ENCODE data around the gene STK4. TPM values are rescaled to one million over a fixed set of nuclear protein-coding genes. Genes with fewer than 3 reads are reported as not detected.
"Not testable (repeated sequence)": the region's sequence is repeated elsewhere in the genome, so short reads cannot be mapped to it uniquely, and the experiment has no call there.

STK4 gene
- total RNA-seq, 2 donors from 2014 or later: 157 to 264 TPM

DNA sequence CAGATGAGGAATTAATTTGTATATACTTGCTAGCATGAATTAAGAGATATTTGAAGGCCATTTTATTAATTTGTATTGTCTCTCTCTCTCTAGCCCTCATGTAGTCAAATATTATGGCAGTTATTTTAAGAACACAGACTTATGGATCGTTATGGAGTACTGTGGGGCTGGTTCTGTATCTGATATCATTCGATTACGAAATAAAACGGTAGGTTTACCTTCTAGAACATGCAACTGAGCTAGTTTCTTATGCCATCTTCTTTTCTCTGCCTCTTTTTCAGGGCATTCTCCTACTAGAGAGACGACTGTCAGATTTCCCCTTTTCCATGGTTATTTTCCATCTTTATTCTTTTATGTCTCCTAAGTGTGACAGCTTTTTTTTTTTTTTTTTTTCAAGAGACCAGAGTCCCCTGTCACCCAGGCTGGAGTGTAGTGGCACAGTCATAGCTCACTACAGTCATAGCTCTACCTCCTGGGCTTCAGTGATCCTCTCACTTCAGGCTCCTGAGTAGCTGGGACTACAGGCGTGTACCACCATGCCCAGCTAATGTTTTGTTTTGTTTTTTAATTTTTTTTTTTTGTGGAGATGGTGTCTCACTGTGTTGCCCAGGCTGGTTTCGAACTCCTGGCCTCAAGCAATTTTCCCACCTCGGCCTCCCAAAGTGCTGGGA lies 15.6 kb downstream of the STK4 start:
- Mint-ChIP-seq H3K4me3 (no peak overlapping the region), H3K27me3 (no peaks in the 10 kb centered on the region), H3K27ac (peak overlapping the region; percentile 94 to 97), H3K4me1 (ENCODE audit: low read depth in 2 of 2) (peaks cover 49 to 63% of the 10 kb centered on the region in 2 donors), H3K9me3 (no peaks in the 10 kb centered on the region), H3K36me3 (peaks cover 52% of the 10 kb centered on the region)
- DNase-seq (ENCODE audit: low spot score) (no peak), ATAC-seq (peak in 1 of 2 donors; percentile 63)

DNA sequence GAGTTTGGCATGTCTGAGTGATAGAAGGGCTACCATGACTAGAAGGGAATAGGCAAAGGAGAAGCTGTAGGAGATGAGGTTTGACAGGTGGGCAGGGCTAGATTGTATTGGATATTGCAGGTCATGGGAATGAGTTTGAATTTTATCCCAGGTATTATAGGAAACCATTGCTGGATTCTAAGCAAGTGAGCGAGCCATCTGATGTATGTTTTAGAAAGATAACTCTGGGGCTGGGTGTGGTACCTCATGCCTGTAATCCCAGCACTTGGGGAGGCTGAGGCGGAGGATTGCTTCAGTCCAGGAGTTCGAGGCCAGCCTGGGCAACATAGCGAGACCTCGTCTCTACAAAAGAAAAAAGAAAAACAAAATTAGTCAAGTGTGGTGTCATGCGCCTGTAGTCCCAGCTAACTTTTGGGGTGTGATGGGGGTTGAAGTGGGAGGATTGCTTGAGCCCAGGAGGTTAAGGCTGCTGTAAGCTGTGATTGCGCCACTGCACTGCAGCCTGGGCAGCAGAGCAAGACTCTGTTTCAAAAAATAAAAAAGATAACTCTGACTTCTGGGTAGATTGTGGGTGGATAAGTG lies 16.9 kb downstream of the STK4 start:
- H3K4me3 Mint-ChIP-seq: peak overlapping the region; percentile 4

DNA sequence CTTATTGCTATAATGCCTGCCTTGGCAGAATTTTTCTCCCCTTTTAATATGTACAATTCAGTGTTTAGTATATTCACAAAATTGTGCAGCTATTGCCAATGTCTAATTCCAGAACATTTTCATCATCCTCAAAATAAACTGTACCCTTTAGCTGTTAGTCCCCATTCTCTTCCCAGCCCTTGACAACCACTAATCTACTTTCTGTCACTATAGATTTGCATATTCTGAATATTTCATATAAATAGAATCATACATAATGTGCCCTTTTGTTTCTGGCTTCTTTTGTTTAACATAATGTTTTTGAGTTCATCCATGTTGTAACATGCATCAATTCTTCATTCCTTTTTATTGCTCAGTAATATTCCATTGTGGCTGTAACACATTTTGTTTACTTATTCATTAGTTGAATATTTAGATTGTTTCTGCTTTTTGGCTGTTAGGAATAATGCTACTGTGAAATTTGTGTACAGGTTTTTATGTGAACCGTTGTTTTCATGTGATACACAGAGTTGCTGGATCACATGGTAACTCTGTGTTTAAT lies 22.4 kb downstream of the STK4 start:
- Mint-ChIP-seq H3K4me1 (ENCODE audit: low read depth in 2 of 2) (peaks cover 41 to 55% of the 10 kb centered on the region in 2 donors), H3K27ac (peak overlapping the region; percentile 98 to 99), H3K27me3 (no peaks in the 10 kb centered on the region), H3K4me3 (no peak overlapping the region), H3K9me3 (no peaks in the 10 kb centered on the region), H3K36me3 (peaks cover 29% of the 10 kb centered on the region)
- no peak for ATAC-seq
- DNase-seq (ENCODE audit: low spot score): no peak

More for the DNA sequence above, 16.9 kb downstream of the STK4 start:
- Mint-ChIP-seq H3K36me3 (peaks cover 42% of the 10 kb centered on the region), H3K4me1 (ENCODE audit: low read depth in 2 of 2) (peaks cover 41 to 53% of the 10 kb centered on the region in 2 donors), H3K27me3 (no peaks in the 10 kb centered on the region), H3K9me3 (no peaks in the 10 kb centered on the region), H3K27ac (peak overlapping the region; percentile 53 to 97)
- DNase-seq (ENCODE audit: low spot score): no peak
- ATAC-seq: no peak

DNA sequence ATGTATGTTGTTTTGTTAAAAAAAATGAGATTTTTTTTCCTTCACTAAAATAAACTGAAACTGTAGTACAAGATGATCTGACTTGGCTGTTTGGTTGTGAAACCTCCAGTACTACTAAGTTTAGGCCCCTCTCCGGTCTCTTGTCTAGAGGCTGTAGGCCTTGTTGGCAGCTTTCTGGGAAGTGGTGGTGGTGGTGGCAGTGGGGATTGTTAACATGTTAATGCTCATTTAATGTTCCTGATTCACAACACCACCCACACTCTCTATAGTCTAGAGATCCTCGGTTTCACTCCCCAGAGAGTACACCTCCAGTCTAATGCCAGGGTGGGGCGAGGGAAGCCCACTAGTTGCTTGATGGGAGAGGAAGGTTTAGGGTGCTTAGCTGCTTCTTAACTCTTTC lies 24.1 kb downstream of the STK4 start:
- H3K27me3 Mint-ChIP-seq: no peaks in the 10 kb centered on the region
- peak; percentile 79 for DNase-seq (ENCODE audit: low spot score)
- peak overlapping the region; percentile 87 for H3K4me3 Mint-ChIP-seq
- peak overlapping the region; percentile 98 to 99 for H3K27ac Mint-ChIP-seq
- peaks cover 33% of the 10 kb centered on the region for H3K36me3 Mint-ChIP-seq
- H3K9me3 Mint-ChIP-seq: no peaks in the 10 kb centered on the region
- H3K4me1 Mint-ChIP-seq (ENCODE audit: low read depth in 2 of 2): peaks cover 50 to 64% of the 10 kb centered on the region in 2 donors
- ATAC-seq: peak; percentile 91 to 92

DNA sequence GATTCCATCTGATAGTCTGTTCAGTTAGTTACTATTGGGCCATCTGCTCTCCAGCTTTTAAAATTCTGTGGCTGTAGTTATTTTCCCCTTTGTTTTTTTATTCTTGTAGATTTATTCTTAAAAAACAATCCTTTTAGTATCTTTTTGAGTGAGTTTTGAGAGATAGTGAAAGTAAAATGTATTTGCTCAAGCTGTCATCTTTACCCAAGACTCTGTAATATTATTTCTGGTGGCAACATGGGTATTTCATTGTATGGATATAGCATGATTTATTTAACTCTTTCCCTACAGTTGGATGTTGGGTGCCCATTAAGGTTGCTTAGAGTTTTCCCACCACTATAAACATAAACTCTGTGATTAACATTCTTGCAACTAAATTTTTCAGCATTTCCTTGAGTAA lies 24.6 kb downstream of the STK4 start:
- H3K27ac Mint-ChIP-seq: peak overlapping the region; percentile 98 to 99
- H3K4me3 Mint-ChIP-seq: peak overlapping the region; percentile 87
- H3K36me3 Mint-ChIP-seq: peaks cover 34% of the 10 kb centered on the region
- DNase-seq (ENCODE audit: low spot score) (no peak), ATAC-seq (peak; percentile 46 to 68)
- peaks cover 52 to 65% of the 10 kb centered on the region in 2 donors for H3K4me1 Mint-ChIP-seq (ENCODE audit: low read depth in 2 of 2)
- H3K9me3 Mint-ChIP-seq: no peaks in the 10 kb centered on the region
- H3K27me3 Mint-ChIP-seq: no peaks in the 10 kb centered on the region

DNA sequence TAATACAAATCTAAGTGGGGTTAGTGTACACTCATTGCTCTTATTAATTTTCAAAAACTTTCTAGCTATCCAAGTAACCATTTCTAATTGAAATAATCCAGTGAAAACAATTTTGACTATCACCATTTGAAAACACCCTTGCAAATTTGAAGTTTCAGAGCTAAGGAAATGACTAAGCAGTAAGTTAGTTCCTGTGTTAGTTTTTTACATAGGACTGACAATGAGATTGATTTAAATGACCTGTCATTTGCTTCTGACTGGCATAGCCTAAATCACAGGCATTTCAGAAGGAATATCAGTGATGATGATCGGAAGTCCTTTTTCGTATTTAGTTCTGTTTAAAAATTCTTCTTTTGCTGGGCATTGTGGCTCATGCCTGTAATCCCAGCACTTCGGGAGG lies 27.0 kb downstream of the STK4 start:
- no peak for DNase-seq (ENCODE audit: low spot score)
- no peaks in the 10 kb centered on the region for H3K27me3 Mint-ChIP-seq
- H3K9me3 Mint-ChIP-seq: no peaks in the 10 kb centered on the region
- H3K36me3 Mint-ChIP-seq: peaks cover 46% of the 10 kb centered on the region
- peaks cover 59 to 74% of the 10 kb centered on the region in 2 donors for H3K4me1 Mint-ChIP-seq (ENCODE audit: low read depth in 2 of 2)
- peak overlapping the region; percentile 98 to 99 for H3K27ac Mint-ChIP-seq
- ATAC-seq: peak; percentile 56 to 67
- peak overlapping the region; percentile 84 for H3K4me3 Mint-ChIP-seq

DNA sequence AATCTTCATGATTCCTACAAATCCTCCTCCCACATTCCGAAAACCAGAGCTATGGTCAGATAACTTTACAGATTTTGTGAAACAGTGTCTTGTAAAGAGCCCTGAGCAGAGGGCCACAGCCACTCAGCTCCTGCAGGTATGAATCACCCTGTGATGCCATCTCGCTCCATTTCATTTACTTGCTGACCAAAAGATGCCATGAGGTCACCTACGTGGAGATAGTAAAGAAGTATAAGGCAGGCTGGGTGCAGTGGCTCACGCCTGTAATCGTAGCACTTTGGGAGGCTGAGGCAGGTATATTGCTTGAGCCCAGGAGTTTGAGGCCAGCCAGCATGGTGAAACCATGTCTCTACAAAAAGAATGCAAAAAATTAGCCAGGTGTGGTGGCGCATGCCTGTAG lies 30.9 kb downstream of the STK4 start:
- Mint-ChIP-seq H3K36me3 (peaks cover 64% of the 10 kb centered on the region), H3K27ac (peak overlapping the region; percentile 80 to 99), H3K27me3 (no peaks in the 10 kb centered on the region), H3K4me1 (ENCODE audit: low read depth in 2 of 2) (peaks cover 49 to 51% of the 10 kb centered on the region in 2 donors), H3K4me3 (no peak overlapping the region), H3K9me3 (no peaks in the 10 kb centered on the region)
- ATAC-seq (no peak), DNase-seq (ENCODE audit: low spot score) (no peak)

DNA sequence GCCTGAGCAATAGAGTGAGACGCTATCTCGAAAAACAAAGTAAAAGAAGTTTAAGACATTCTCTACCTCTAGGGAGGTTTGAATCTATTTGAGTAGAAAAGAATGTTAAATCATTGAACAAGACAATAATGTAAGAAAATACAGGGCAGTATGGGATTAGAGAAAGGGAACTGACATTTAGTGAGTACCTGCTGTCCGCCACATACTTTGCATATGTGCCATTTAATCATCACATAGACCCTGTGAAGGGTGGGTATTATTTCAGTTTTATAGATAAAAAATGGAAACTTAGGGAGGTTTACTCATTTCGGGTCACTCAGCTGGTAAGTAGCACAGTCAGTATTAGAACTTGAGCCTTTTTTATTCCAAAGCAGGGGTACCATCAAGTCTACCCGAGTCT lies 31.4 kb downstream of the STK4 start:
- H3K27me3 Mint-ChIP-seq: no peaks in the 10 kb centered on the region
- DNase-seq (ENCODE audit: low spot score) (no peak), ATAC-seq (no peak)
- peaks cover 49 to 51% of the 10 kb centered on the region in 2 donors for H3K4me1 Mint-ChIP-seq (ENCODE audit: low read depth in 2 of 2)
- H3K9me3 Mint-ChIP-seq: no peaks in the 10 kb centered on the region
- peak overlapping the region; percentile 80 to 99 for H3K27ac Mint-ChIP-seq
- no peak overlapping the region for H3K4me3 Mint-ChIP-seq
- H3K36me3 Mint-ChIP-seq: peaks cover 65% of the 10 kb centered on the region

DNA sequence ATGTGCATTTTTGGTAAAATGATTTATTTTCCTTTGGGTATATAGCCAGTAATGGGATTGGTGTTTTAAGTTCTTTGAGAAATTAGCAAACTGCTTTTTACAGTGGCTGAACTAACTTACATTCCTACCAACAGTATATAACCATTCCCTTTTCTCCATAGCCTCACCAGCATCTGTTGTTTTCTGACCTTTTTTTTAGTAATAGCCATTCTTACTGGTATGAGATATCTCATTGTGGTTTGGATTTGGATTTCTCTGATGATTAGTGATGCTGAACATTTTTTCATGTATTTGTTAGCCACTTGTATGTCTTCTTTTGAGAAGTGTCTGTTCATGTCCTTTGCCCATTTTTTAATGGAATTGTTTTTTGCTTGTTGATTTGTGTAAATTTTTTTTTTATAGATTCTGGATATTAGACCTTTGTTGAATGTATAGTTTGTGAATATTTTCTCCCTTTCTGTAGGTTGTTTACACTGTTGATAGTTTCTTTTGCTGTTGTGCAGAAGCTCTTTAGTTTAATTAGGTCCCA lies 42.3 kb downstream of the STK4 start:
- Mint-ChIP-seq H3K36me3 (peaks cover 20% of the 10 kb centered on the region), H3K27ac (peak overlapping the region in 1 of 2 donors; percentile 62), H3K27me3 (no peaks in the 10 kb centered on the region), H3K9me3 (no peaks in the 10 kb centered on the region), H3K4me1 (ENCODE audit: low read depth in 2 of 2) (peaks cover 29 to 33% of the 10 kb centered on the region in 2 donors), H3K4me3 (no peak overlapping the region)
- ATAC-seq (no peak), DNase-seq (ENCODE audit: low spot score) (no peak)

DNA sequence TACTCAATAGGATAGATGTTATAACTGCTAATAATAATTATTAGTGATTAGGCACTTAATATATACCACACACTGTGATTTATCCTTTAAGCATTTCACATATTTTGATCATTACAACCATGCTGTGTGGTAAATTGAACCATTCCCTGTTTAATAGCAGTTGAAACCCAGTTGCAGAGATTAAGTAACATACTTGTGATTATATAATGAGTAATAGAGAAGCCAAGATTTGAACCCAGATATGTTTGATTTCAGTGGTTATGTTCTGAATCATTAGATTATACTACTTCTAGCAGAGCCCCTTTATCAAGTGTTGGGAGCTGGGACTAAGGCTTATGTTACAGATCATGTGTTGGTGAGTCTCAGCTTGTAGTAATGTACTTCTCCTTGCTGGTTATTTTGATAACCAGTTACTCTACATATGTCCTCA lies 44.1 kb downstream of the STK4 start:
- H3K4me3 Mint-ChIP-seq: no peak overlapping the region
- peaks cover 20% of the 10 kb centered on the region for H3K36me3 Mint-ChIP-seq
- peaks cover 34 to 41% of the 10 kb centered on the region in 2 donors for H3K4me1 Mint-ChIP-seq (ENCODE audit: low read depth in 2 of 2)
- H3K27me3 Mint-ChIP-seq: no peaks in the 10 kb centered on the region
- ATAC-seq: no peak
- H3K9me3 Mint-ChIP-seq: no peaks in the 10 kb centered on the region
- no peak for DNase-seq (ENCODE audit: low spot score)
- H3K27ac Mint-ChIP-seq: peak overlapping the region; percentile 11 to 52

DNA sequence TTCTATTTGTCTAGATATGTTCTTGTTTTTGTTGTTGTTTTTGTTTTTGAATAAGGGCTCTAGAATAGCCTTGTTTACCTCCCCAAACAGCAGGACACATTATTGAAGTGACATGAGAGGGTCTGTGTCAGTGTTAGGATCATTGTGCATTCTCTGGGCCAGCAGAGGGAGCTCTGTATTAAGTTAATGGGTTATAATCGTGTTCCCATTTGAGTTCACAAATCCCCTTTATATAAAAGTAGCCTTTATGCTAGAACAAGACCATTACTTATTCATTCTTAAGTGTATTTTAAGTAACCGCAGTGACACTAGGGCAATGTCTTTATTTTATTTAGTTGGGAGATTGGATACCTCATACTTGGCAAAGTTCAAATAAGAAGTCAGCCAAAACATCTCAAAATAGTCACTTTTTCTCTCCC lies 44.8 kb downstream of the STK4 start:
- Mint-ChIP-seq H3K4me1 (ENCODE audit: low read depth in 2 of 2) (peaks cover 40 to 42% of the 10 kb centered on the region in 2 donors), H3K36me3 (peaks cover 15% of the 10 kb centered on the region), H3K27ac (peak overlapping the region; percentile 11 to 52), H3K4me3 (no peak overlapping the region), H3K9me3 (no peaks in the 10 kb centered on the region), H3K27me3 (no peaks in the 10 kb centered on the region)
- ATAC-seq (peak in 1 of 2 donors; percentile 61), DNase-seq (ENCODE audit: low spot score) (peak; percentile 64)

DNA sequence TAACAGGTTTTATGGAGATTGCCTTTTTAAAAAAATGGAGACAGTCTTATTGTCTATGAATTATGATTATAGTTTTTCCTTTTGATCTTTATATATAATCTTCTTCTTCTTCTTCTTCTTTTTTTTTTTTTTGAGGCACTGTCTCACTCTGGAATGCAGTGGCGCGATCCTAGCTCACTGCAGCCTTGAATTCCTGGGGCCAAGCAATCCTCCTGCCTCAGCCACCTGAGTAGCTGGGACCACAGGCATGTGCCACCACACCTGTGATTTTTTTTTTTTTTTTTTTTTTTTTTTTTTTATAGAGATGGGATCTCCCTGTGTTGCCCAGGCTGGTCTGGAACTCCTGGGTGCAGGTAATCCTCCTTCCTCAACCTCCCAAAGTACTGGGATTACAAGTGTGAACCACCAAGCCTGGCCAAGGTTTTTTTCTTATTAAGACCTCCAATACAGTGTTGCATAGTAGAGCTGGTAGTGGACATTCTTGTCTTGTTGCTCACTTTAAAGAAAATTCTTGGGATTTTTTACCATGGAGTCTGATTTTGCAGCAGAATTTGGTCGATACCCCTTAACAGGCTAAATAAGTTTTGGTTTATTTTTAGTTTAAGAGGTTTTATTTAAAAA lies 46.5 kb downstream of the STK4 start:
- Mint-ChIP-seq H3K9me3 (no peaks in the 10 kb centered on the region), H3K27ac (no peak overlapping the region), H3K4me1 (ENCODE audit: low read depth in 2 of 2) (peaks cover 38 to 40% of the 10 kb centered on the region in 2 donors), H3K4me3 (no peak overlapping the region), H3K27me3 (no peaks in the 10 kb centered on the region), H3K36me3 (peaks cover 13% of the 10 kb centered on the region)
- DNase-seq (ENCODE audit: low spot score) (no peak), ATAC-seq (no peak)

DNA sequence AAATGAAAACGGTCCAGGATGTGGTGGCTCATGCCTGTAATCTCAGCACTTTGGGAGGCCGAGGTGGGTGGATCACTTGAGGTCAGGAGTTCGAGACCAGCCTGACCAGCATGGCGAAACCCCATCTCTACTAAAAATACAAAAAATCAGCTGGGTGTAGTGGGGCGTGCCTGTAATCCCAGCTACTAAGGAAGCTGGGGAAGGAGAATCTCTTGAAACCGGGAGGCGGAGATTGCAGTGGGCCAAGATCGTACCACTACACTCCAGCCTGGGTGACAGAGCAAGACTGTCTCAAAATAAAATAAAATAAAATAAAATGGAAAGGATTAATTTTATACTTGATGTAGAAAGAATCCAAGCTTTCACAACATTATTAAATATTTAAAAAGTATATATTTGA lies 47.8 kb downstream of the STK4 start:
- Mint-ChIP-seq H3K27ac (peak overlapping the region in 1 of 2 donors; percentile 68), H3K4me1 (ENCODE audit: low read depth in 2 of 2) (peaks cover 40 to 46% of the 10 kb centered on the region in 2 donors), H3K36me3 (peaks cover 18% of the 10 kb centered on the region)
- ATAC-seq; DNase-seq (ENCODE audit: low spot score); H3K9me3 Mint-ChIP-seq; H3K27me3 Mint-ChIP-seq; H3K4me3 Mint-ChIP-seq: not testable (repeated sequence)

Measured in natural killer cell treated with Interleukin-12 subunit alpha and Interleukin-12 subunit beta and Interleukin-15 and Interleukin-18, amount 100 ng/mL, for 72 hours (primary cell).